ENCODE measurements around the gene GOLGA6L7. TPM values are rescaled to one million over a fixed set of nuclear protein-coding genes. Genes with fewer than 3 reads are reported as not detected.
"Not testable (repeated sequence)": the region's sequence is repeated elsewhere in the genome, so short reads cannot be mapped to it uniquely, and the experiment has no call there.

Gene GOLGA6L7
- total RNA-seq, 2 experiments from 2014 or later, result not detected

- CTCF ChIA-PET; DNase-seq; H3K36me3 Mint-ChIP-seq (ENCODE audit: low read depth); H3K27me3 Mint-ChIP-seq (ENCODE audit: low read depth); H3K27ac Mint-ChIP-seq; H3K4me3 Mint-ChIP-seq; H3K9me3 Mint-ChIP-seq: not testable (repeated sequence)
- H3K4me1 Mint-ChIP-seq (ENCODE audit: low read depth), result peaks cover 11% of the 10 kb centered on the region
- intact Hi-C loops (cut with micrococcal nuclease), result loop anchor here (10.0 kb wide), 1 partner anchor 155 kb away; no protein-coding TSS in a partner anchor
Measured at GRCh38 chr15:28819930-28820295, 28.5 kb downstream of the GOLGA6L7 start.

DNA sequence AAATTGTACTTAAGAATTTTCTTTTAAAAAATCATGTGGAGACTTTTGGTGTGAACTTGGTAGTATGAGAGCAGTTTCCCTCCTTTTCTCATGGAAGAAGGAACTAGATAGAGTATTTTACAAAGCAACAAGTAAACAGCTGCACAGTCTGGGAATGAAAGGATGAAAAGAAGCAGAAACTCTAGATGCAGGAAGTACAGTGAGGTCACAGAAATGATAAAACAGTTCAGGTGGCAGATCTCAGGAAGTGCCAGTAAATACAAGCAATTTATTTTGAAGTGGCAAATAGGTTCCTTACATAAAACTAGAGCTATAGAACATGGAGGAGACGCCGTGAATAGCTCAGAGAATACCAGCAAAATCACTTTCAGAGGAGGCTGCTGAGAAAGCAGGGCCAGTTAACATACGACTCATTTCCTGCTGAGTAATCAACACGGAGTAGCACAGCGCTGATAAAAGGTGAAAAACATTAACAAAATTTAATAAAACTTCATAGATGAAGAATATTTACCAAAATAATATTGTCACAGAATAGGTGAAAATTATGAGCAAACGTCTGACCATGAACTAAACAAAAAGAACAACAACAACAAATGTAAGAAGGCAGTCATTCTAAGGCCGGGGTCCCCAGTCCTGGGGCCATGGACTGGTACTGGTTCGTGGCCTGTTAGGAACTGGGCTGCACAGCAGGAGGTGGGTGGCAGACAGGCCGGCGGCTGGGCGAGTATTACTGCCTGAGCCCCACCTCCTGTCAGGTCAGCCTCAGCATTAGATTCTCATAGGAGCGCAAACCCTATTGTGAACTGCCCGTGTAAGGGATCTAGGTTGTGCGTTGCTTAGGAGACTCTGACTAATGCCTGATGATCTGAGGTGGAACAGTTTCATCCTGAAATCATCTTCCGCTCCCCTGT, 29.2 kb downstream of the GOLGA6L7 start:
- peak; percentile 56 for DNase-seq
- H3K27me3 Mint-ChIP-seq (ENCODE audit: low read depth); H3K9me3 Mint-ChIP-seq; CTCF ChIA-PET; H3K36me3 Mint-ChIP-seq (ENCODE audit: low read depth): not testable (repeated sequence)
- peak overlapping the region; percentile 2 for H3K4me3 Mint-ChIP-seq
- peak overlapping the region; percentile 20 for H3K27ac Mint-ChIP-seq
- intact Hi-C loops (cut with micrococcal nuclease), result loop anchor here (10.0 kb wide), 1 partner anchor 156 kb away; no protein-coding TSS in a partner anchor
- peaks cover 13% of the 10 kb centered on the region for H3K4me1 Mint-ChIP-seq (ENCODE audit: low read depth)

GRCh38 chr15:28818168-28818567, 30.3 kb downstream of the GOLGA6L7 start:
- H3K4me3 Mint-ChIP-seq; H3K27ac Mint-ChIP-seq; H3K36me3 Mint-ChIP-seq (ENCODE audit: low read depth); CTCF ChIA-PET; H3K9me3 Mint-ChIP-seq; DNase-seq: not testable (repeated sequence)
- peaks cover 23% of the 10 kb centered on the region for H3K4me1 Mint-ChIP-seq (ENCODE audit: low read depth)
- intact Hi-C loops (cut with micrococcal nuclease), result loop anchor here (10.0 kb wide), 1 partner anchor 157 kb away; no protein-coding TSS in a partner anchor
- peaks cover 12% of the 10 kb centered on the region for H3K27me3 Mint-ChIP-seq (ENCODE audit: low read depth)

DNA sequence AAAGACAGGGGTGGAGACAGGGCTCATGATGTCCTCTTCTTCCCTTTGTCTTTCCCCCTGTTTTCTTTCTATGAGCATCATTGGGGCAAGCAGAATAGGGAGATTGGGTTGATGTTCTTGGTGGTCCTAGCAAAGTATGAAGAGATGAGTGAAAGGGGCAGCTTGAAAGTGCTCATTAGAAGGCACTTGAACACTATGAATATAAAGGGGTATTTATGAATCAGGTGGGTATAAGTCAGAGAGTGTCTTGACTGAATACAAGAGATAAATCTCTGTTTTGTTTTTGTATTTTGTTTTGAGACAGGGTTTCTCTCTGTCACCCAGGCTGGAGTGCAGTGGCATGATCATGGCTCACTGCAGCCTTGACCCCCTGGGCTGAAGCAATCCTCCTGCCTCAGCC, 34.4 kb downstream of the GOLGA6L7 start:
- H3K27ac Mint-ChIP-seq, result not testable (repeated sequence)
- peaks cover 24% of the 10 kb centered on the region for H3K4me1 Mint-ChIP-seq (ENCODE audit: low read depth)

GRCh38 chr15:28813392-28813791, 35.1 kb downstream of the GOLGA6L7 start:
- intact Hi-C loops (cut with micrococcal nuclease), result loop anchor here (10.0 kb wide), 1 partner anchor 161 kb away; no protein-coding TSS in a partner anchor
- H3K9me3 Mint-ChIP-seq; CTCF ChIA-PET; DNase-seq; H3K27ac Mint-ChIP-seq; H3K36me3 Mint-ChIP-seq (ENCODE audit: low read depth); H3K4me3 Mint-ChIP-seq: not testable (repeated sequence)
- H3K4me1 Mint-ChIP-seq (ENCODE audit: low read depth), result peaks cover 19% of the 10 kb centered on the region
- peaks cover 20% of the 10 kb centered on the region for H3K27me3 Mint-ChIP-seq (ENCODE audit: low read depth)

More for the DNA sequence above, 34.4 kb downstream of the GOLGA6L7 start:
- CTCF ChIA-PET; H3K4me3 Mint-ChIP-seq; H3K9me3 Mint-ChIP-seq; H3K36me3 Mint-ChIP-seq (ENCODE audit: low read depth); DNase-seq: not testable (repeated sequence)
- intact Hi-C loops (cut with micrococcal nuclease), result loop anchor here (10.0 kb wide), 1 partner anchor 161 kb away; no protein-coding TSS in a partner anchor
- H3K27me3 Mint-ChIP-seq (ENCODE audit: low read depth), result peaks cover 19% of the 10 kb centered on the region

GRCh38 chr15:28811852-28812550, 36.4 kb downstream of the GOLGA6L7 start:
- DNase-seq; H3K36me3 Mint-ChIP-seq (ENCODE audit: low read depth); H3K27ac Mint-ChIP-seq; H3K9me3 Mint-ChIP-seq; CTCF ChIA-PET; H3K4me3 Mint-ChIP-seq: not testable (repeated sequence)
- H3K4me1 Mint-ChIP-seq (ENCODE audit: low read depth), result peaks cover 17% of the 10 kb centered on the region
- intact Hi-C loops (cut with micrococcal nuclease), result loop anchor here (10.0 kb wide), 1 partner anchor 163 kb away; no protein-coding TSS in a partner anchor
- H3K27me3 Mint-ChIP-seq (ENCODE audit: low read depth), result peaks cover 19% of the 10 kb centered on the region

DNA sequence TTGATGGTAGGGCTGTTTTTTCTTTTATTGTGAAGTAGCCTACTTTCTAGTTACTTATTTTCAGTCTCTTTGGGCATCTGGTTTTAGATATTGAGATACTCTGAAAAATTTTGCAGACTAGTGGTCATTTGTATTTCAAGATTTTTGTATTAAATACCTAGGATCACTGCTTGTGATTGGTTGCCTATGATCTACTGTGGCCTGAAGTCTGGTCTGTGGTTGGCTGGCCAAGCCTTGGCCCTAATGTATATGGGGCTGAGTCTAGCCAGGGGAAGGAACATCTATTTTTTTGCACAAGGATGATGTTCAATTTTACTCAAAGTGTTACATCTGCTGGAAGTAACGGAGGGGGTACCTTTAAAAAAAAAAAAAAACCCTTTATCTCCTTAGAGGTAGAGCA, 38.0 kb downstream of the GOLGA6L7 start:
- DNase-seq; CTCF ChIA-PET; H3K4me3 Mint-ChIP-seq; H3K9me3 Mint-ChIP-seq; H3K36me3 Mint-ChIP-seq (ENCODE audit: low read depth); H3K27ac Mint-ChIP-seq: not testable (repeated sequence)
- H3K27me3 Mint-ChIP-seq (ENCODE audit: low read depth), result peaks cover 15% of the 10 kb centered on the region
- H3K4me1 Mint-ChIP-seq (ENCODE audit: low read depth), result peaks cover 17% of the 10 kb centered on the region
- intact Hi-C loops (cut with micrococcal nuclease), result loop anchor here (10.0 kb wide), 1 partner anchor 164 kb away; no protein-coding TSS in a partner anchor

- DNase-seq; H3K4me3 Mint-ChIP-seq; H3K27ac Mint-ChIP-seq; CTCF ChIA-PET; H3K36me3 Mint-ChIP-seq (ENCODE audit: low read depth); H3K9me3 Mint-ChIP-seq; H3K4me1 Mint-ChIP-seq (ENCODE audit: low read depth); intact Hi-C loops (cut with micrococcal nuclease): not testable (repeated sequence)
- H3K27me3 Mint-ChIP-seq (ENCODE audit: low read depth), result peaks cover 13% of the 10 kb centered on the region
Measured at GRCh38 chr15:28808136-28808535, 40.3 kb downstream of the GOLGA6L7 start.

DNA sequence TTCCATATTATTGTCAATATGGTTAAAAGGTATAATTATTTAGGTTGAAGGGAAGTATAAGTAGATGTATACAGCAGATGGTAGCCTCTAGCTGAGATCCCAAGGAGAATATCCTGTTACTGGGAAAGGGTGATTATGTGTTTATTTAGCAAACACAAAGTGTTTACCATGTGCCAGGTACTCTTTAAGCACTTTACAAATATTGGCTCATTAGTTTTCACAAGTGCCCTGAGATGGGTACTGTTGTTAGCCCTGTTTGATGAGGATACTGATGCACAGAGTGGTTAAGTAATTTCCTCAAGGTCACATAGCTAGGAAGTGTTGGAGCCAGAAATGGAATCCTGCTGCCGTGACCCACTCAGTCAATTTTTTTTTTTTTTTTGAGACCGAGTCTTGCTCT, 48.1 kb downstream of the GOLGA6L7 start:
- DNase-seq; H3K4me3 Mint-ChIP-seq; H3K9me3 Mint-ChIP-seq; H3K36me3 Mint-ChIP-seq (ENCODE audit: low read depth); H3K27ac Mint-ChIP-seq; H3K4me1 Mint-ChIP-seq (ENCODE audit: low read depth); intact Hi-C loops (cut with micrococcal nuclease); H3K27me3 Mint-ChIP-seq (ENCODE audit: low read depth): not testable (repeated sequence)
- CTCF ChIA-PET, result interaction anchor here (0.6 kb wide), 1 partner anchor 22 kb away, joined by 3 read pairs; no protein-coding TSS in a partner anchor

- H3K27ac Mint-ChIP-seq; DNase-seq; H3K36me3 Mint-ChIP-seq (ENCODE audit: low read depth); CTCF ChIA-PET; H3K4me3 Mint-ChIP-seq; H3K27me3 Mint-ChIP-seq (ENCODE audit: low read depth); H3K4me1 Mint-ChIP-seq (ENCODE audit: low read depth); H3K9me3 Mint-ChIP-seq: not testable (repeated sequence)
- intact Hi-C loops (cut with micrococcal nuclease), result loop anchor here (10.0 kb wide), 1 partner anchor 673 kb away; no protein-coding TSS in a partner anchor
Measured at GRCh38 chr15:28798234-28798633, 50.2 kb downstream of the GOLGA6L7 start.

DNA sequence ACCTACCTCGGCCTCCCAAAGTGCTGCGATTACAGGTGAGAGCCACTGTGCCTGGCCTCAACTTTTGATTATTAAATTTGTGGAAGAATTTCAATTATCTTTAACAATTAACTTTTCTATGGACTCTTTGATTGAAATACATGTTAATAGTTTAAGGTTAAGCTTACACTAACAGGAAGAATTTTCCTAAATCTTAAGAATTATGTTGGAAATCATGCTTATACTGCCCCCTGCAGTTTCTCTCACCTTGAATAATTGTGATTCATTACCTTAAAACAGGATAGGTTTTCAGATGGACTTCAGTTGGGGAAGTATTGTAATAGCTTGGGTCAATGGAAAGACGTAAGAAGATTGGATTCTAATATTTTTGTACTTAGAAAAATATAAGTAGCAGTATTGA, 54.2 kb downstream of the GOLGA6L7 start:
- H3K9me3 Mint-ChIP-seq; CTCF ChIA-PET; H3K27ac Mint-ChIP-seq; H3K4me3 Mint-ChIP-seq; H3K36me3 Mint-ChIP-seq (ENCODE audit: low read depth); H3K4me1 Mint-ChIP-seq (ENCODE audit: low read depth): not testable (repeated sequence)
- peak; percentile 7 for DNase-seq
- intact Hi-C loops (cut with micrococcal nuclease), result loop anchor here (10.0 kb wide), 1 partner anchor 669 kb away; no protein-coding TSS in a partner anchor
- H3K27me3 Mint-ChIP-seq (ENCODE audit: low read depth), result peaks cover 19% of the 10 kb centered on the region

All from activated naive CD4-positive, alpha-beta T cell treated with anti-CD3 and anti-CD28 coated beads for 36 hours (primary cell).